NB4 (cell line): ENCODE data around the gene LMAN2.
A peak's percentile ranks its signal among the peaks of the same experiment; 100 is the strongest.

Experiments used
- DNase-seq: peaks from one replicate; pipeline ENCODE4 v3.0.0; 2010; ENCODE audit warnings: low read depth
- H3K4me3 ChIP-seq: one replicate; pipeline ENCODE4 v1.5.1; 2011; ENCODE audit warnings: mild to moderate bottlenecking, low read depth, low read length, moderate library complexity
- MYC ChIP-seq: IDR thresholded peaks from 2 replicates; pipeline ENCODE4 v1.6.1; 2011; ENCODE audit warnings: low read depth, low read length
- POLR2A ChIP-seq: IDR thresholded peaks from 2 replicates; pipeline ENCODE4 v1.6.1; 2011; ENCODE audit warnings: mild to moderate bottlenecking; ENCODE audit not compliant: insufficient read length; ENCODE audit errors: extremely low read depth
- TF ChIP-seq, protein P1 (sequence below): IDR thresholded peaks from one replicate; pipeline ENCODE4 v1.5.1; 2012; ENCODE audit warnings: low read depth, low read length
- TF ChIP-seq, protein P2 (sequence below): IDR thresholded peaks from 2 replicates; pipeline ENCODE4 v1.6.1; 2011; ENCODE audit warnings: low read depth, low read length

LMAN2 gene

DNA sequence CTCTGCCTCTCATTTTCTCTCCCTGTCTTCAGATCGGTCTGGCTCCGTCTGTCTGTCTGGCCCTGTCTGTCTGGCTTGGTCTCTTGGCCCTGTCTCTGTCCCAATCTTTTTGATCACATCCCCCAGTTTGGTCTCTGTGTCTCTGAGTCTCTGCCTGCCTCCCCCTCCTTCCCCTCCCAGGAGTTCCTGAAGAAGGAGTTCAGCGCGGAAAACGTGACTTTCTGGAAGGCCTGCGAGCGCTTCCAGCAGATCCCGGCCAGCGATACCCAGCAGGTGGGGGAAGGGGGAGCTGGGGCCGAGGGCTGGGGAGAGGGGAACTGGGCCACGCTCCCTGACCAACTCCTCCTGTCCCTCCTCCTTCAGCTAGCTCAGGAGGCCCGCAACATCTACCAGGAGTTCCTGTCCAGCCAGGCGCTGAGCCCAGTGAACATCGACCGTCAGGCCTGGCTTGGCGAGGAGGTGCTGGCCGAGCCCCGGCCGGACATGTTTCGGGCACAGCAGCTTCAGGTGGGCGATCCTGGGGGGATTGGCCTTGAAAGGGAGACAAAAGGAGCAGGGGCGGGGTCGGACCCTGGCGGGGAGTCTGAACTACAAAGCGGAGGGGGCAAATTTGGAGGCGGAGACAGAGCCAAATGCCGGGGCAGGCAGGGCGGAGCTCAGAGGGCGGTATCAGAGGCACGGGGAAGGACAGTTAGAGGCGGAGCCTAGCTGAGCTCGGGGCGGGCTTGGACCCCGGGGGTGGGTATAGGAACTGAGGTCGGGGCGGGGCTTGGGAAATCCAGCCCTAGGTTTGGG is 15.3 kb upstream of the LMAN2 start:
- DNase-seq, result no peak
- TF ChIP-seq, protein P1, sequence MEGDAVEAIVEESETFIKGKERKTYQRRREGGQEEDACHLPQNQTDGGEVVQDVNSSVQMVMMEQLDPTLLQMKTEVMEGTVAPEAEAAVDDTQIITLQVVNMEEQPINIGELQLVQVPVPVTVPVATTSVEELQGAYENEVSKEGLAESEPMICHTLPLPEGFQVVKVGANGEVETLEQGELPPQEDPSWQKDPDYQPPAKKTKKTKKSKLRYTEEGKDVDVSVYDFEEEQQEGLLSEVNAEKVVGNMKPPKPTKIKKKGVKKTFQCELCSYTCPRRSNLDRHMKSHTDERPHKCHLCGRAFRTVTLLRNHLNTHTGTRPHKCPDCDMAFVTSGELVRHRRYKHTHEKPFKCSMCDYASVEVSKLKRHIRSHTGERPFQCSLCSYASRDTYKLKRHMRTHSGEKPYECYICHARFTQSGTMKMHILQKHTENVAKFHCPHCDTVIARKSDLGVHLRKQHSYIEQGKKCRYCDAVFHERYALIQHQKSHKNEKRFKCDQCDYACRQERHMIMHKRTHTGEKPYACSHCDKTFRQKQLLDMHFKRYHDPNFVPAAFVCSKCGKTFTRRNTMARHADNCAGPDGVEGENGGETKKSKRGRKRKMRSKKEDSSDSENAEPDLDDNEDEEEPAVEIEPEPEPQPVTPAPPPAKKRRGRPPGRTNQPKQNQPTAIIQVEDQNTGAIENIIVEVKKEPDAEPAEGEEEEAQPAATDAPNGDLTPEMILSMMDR, result no peak
- TF ChIP-seq, protein P2, sequence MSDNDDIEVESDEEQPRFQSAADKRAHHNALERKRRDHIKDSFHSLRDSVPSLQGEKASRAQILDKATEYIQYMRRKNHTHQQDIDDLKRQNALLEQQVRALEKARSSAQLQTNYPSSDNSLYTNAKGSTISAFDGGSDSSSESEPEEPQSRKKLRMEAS, result no peak
- TF ChIP-seq POLR2A (no peak), MYC (no peak)
- H3K4me3 ChIP-seq, result no peak overlapping the region

DNA sequence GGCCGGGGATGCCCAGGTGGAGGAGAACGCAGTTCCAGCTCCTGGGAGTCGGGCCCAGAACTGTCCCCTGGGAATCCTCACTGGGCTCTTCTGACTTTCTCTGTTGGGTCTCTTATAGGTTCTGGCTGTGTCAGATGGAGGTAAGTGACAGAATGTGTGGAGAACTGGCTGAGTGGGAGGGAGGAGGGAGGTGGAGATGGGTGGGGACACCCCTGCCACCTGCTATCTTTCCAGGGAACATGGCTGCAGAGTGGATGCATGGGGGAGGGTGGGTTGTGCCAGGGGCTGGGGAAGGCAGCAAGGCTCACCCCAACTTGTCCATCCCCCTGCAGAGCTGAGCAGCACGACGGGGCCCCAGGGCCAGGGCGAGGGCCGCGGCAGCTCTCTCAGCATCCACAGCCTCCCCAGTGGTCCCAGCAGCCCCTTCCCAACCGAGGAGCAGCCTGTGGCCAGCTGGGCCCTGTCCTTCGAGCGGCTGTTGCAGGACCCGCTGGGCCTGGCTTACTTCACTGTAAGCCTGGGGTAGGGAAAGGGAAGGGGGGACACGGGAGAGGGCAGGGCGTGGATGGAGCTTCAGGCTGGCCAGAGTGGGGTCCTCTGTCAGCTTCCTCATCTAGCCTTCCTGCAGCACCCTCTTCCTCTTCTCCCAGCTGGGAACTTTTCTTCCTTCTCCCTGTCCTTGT is 14.5 kb upstream of the LMAN2 start:
- H3K4me3 ChIP-seq, result no peak overlapping the region
- no peak for DNase-seq
- TF ChIP-seq, protein P1, result no peak
- no peak for TF ChIP-seq MYC
- TF ChIP-seq, protein P2, result no peak
- TF ChIP-seq POLR2A, result no peak

DNA sequence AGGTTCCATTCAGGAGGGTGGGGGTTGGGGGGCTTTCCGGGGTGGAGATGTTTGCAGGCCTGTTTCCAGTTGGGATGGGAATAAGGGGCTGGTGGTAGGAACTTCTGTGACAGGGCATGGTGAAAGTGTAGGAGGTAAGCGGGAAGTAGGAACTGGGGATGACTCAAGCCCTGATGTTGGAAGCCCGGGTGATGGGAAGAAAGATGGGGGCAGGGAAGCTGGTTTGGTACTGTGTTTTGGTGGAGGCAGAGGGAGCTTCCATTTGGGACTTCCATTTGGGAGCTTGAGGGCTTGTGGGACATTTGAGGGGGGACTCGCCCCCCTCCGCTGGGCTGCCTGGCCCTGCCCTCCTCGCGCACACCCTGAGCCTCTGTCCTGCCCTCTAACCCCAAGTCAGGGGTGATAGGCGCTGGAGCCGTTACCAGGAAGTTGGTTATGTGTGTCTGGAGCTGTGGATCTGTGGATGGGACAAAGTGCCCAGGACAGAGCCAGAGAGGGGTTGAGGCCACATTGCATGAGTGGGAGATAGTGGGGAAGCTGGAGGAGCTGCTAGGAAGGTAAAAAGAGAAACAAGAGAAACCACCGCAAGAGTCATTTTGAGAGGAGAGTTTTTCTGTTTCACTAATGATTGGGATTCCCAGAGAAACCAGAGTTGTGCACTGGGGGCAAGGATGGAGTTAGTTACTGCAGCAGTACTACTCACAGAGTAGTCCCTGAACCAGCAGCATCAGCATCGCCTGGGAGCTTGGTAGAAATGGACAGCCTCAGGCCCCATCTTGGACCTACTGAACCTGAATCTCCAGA is 12.9 kb upstream of the LMAN2 start:
- TF ChIP-seq, protein P1, result no peak
- TF ChIP-seq MYC (no peak), POLR2A (no peak)
- TF ChIP-seq, protein P2, result no peak
- DNase-seq, result no peak

DNA sequence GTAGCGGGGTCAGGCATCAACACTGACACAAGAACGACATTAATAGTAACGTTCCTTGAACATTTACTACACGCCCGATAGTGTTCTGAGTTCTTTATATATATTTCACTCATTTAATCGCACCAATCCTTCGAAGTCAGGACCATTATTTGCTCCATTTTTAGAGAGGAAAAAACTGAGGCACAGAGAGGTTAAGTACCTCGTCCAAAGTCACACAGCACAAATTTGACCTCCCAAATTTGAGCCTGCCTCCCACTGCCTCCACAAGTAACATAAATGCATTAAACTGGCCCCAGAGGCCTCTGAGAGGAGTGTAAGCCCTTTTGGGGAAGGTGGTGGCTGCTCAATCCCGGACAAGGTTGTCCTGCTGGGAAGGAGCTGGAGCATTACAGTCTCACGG is 12.1 kb upstream of the LMAN2 start:
- H3K4me3 ChIP-seq, result no peak overlapping the region
- no peak for DNase-seq
- TF ChIP-seq, protein P2, result no peak
- TF ChIP-seq, protein P1, result no peak
- TF ChIP-seq POLR2A (no peak), MYC (no peak)

More for the DNA sequence above, 12.9 kb upstream of the LMAN2 start:
- no peak overlapping the region for H3K4me3 ChIP-seq

DNA sequence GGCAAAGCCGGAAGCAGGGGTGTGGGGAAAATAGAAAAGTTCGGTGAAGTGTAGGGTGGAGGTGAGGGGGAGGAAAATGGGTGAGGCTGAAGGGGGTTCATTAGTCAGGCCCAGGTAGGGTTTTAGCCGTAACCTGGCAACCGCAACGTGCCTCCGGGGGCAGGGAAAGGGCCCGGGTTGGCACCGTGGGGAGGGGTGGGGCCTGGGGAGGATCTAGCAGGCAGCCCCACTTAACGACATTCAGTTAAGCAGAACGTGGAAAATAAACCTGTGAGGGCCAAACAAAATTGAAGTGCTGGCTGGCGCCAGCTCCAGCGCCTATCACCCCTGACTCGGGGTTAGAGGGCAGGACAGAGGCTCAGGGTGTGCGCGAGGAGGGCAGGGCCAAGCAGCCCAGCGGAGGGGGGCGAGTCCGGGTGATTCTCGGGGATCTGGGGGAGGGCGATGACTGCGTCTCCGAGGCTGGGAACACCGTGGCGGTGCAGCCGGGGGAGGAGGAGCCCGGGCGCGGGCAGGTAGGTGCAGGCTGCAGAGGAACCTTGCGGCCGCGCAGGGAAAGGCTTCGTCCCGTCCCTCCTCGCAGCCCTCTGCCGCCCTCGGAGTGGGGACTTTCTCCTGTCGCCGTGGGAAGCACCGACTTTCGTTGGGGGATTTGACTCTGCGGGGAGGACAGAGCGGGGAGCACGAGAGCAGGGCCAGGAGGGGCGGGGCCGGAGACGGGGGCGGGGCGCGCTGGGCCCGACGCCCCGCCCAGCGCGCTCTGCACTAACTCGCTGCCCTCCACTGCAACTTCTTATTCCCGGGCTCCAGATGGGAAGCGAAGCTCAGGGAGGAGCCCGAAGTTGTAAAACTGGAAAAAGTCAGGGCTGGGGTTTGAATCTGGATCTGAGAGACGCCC is 11.4 kb upstream of the LMAN2 start:
- peak; percentile 38 for DNase-seq
- TF ChIP-seq, protein P1, result no peak
- no peak for TF ChIP-seq POLR2A
- no peak for TF ChIP-seq MYC
- TF ChIP-seq, protein P2, result no peak
- H3K4me3 ChIP-seq, result no peak overlapping the region
